Liver (tissue), 3 donors: ENCODE data around the gene KAZALD1.

ENCODE experiments used
- CTCF ChIP-seq: fragments of 150-350 bp; IDR thresholded peaks from 2 replicates; pipeline ENCODE4 v1.5.1; 2017; ENCODE audit warnings: improper control_type of control experiment, low read depth, low read length; ENCODE audit not compliant: missing input control
- MAX ChIP-seq: IDR thresholded peaks from 2 replicates; pipeline ENCODE4 v1.6.1; 2016; ENCODE audit warnings: antibody characterized with exemption
- REST ChIP-seq: IDR thresholded peaks from 2 replicates; pipeline ENCODE4 v1.6.1; 2016; ENCODE audit warnings: antibody characterized with exemption, mild to moderate bottlenecking
- RXRA ChIP-seq, 2 donors: IDR thresholded peaks; 2 replicates each; pipeline ENCODE4 v1.6.1; 2017 to 2018; ENCODE audit warnings: antibody characterized with exemption in 2 of 2, mild to moderate bottlenecking in 1 of 2
- donor health status: healthy.
- donor health status: healthy.

GRCh38 chr10:101046332-101047238, 15.2 kb upstream of the KAZALD1 start:
- TF ChIP-seq CTCF = no peak
- no peak for TF ChIP-seq REST
- TF ChIP-seq RXRA (IDR thresholded peaks at IDR 0.05) = no peak
- TF ChIP-seq MAX = no peak
